IPS-20b (cell line): ENCODE results near the gene PLB1.

Experiments
- H3K27ac ChIP-seq: one replicate; pipeline ENCODE4 v1.5.1; 2013; ENCODE audit warnings: low read length
- H3K27me3 ChIP-seq: 2 replicates; pipeline ENCODE4 v1.6.1; 2013; ENCODE audit warnings: mild to moderate bottlenecking, low read length, inconsistent platforms; ENCODE audit not compliant: insufficient read depth
- H3K36me3 ChIP-seq: 2 replicates; pipeline ENCODE4 v1.6.1; 2013; ENCODE audit warnings: low read depth, mild to moderate bottlenecking, inconsistent platforms, low read length, moderate library complexity; ENCODE audit not compliant: insufficient read depth
- H3K4me1 ChIP-seq: 2 replicates; pipeline ENCODE4 v1.6.1; 2013; ENCODE audit warnings: mild to moderate bottlenecking, control low read depth, inconsistent platforms, low read length, moderate library complexity; ENCODE audit not compliant: insufficient read depth
- H3K4me3 ChIP-seq: 2 replicates; pipeline ENCODE4 v1.5.1; 2013; ENCODE audit warnings: mild to moderate bottlenecking, low read length, inconsistent platforms
- H3K9ac ChIP-seq: 2 replicates; pipeline ENCODE4 v1.6.1; 2013; ENCODE audit warnings: low read depth, mild to moderate bottlenecking, inconsistent platforms, low read length, moderate library complexity
- H3K9me3 ChIP-seq: 2 replicates; pipeline ENCODE4 v1.6.1; 2013; ENCODE audit warnings: mild to moderate bottlenecking, low read depth, low read length, inconsistent platforms; ENCODE audit not compliant: insufficient read depth

Gene PLB1

DNA sequence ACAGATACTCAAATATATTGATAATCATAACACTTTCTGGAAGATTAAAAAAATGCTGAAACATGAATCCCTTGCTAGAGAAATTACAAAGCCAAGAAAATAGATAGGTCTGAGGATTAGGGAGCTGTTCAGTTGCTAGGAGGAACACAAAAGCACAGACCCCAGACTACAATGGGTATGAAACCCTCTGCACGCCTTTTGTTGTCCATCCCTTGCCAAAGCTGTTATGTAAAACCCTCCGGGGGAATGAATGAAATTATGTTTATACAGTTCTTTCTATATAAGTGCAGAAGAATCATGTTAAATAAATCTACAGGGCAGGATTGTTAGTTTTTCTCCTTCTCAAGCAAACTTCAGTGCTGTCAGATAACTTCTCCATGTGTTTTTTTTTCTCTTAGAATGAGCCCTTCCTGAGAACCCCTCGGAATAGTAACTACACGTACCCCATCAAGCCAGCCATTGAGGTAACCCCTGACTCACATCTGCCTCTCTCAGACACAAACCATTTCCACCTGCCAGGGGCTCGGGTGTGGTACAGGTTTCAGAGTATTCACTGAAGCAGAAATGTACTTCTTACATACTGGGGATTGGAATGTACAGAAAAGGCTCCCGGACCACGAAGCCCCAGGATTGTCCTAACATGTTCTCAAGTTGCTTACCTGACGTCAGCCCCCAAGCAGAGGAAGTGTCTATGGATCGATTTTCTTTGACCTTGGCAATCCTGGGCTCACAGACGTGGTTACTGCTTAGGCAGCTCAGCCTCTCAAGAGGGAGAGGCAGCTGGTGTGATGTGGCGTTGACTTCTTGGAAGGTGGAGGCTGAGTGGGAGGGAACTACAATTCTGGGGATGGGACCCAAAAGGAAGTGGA is 118.0 kb downstream of the PLB1 start:
- peaks cover under 1% of the 10 kb centered on the region for H3K27me3 ChIP-seq
- H3K36me3 ChIP-seq: no peaks in the 10 kb centered on the region
- H3K9ac ChIP-seq: no peak overlapping the region
- no peak overlapping the region for H3K27ac ChIP-seq
- H3K4me3 ChIP-seq: no peak overlapping the region
- no peaks in the 10 kb centered on the region; the same call in 1 of the 2 replicates for H3K4me1 ChIP-seq
- H3K9me3 ChIP-seq: no peaks in the 10 kb centered on the region

GRCh38 chr2:28615706-28616105 is 119.8 kb downstream of the PLB1 start:
- Histone ChIP-seq H3K4me3 (no peak overlapping the region), H3K9ac (no peak overlapping the region), H3K36me3 (no peaks in the 10 kb centered on the region), H3K9me3 (no peaks in the 10 kb centered on the region), H3K27ac (no peak overlapping the region), H3K27me3 (peaks cover 5% of the 10 kb centered on the region), H3K4me1 (no peaks in the 10 kb centered on the region; the same call in 1 of the 2 replicates)

GRCh38 chr2:28616396-28616999 is 120.6 kb downstream of the PLB1 start:
- Histone ChIP-seq H3K36me3 (no peaks in the 10 kb centered on the region), H3K9ac (no peak overlapping the region), H3K27me3 (peaks cover 5% of the 10 kb centered on the region), H3K9me3 (no peaks in the 10 kb centered on the region), H3K4me1 (peaks cover 2% of the 10 kb centered on the region; the same call in 1 of the 2 replicates), H3K27ac (no peak overlapping the region), H3K4me3 (no peak overlapping the region)

GRCh38 chr2:28617502-28618184 is 121.8 kb downstream of the PLB1 start:
- Histone ChIP-seq H3K4me3 (no peak overlapping the region), H3K9me3 (no peaks in the 10 kb centered on the region), H3K27ac (no peak overlapping the region), H3K27me3 (peaks cover 5% of the 10 kb centered on the region), H3K9ac (no peak overlapping the region), H3K4me1 (peaks cover 3% of the 10 kb centered on the region; the same call in 1 of the 2 replicates), H3K36me3 (no peaks in the 10 kb centered on the region)

DNA sequence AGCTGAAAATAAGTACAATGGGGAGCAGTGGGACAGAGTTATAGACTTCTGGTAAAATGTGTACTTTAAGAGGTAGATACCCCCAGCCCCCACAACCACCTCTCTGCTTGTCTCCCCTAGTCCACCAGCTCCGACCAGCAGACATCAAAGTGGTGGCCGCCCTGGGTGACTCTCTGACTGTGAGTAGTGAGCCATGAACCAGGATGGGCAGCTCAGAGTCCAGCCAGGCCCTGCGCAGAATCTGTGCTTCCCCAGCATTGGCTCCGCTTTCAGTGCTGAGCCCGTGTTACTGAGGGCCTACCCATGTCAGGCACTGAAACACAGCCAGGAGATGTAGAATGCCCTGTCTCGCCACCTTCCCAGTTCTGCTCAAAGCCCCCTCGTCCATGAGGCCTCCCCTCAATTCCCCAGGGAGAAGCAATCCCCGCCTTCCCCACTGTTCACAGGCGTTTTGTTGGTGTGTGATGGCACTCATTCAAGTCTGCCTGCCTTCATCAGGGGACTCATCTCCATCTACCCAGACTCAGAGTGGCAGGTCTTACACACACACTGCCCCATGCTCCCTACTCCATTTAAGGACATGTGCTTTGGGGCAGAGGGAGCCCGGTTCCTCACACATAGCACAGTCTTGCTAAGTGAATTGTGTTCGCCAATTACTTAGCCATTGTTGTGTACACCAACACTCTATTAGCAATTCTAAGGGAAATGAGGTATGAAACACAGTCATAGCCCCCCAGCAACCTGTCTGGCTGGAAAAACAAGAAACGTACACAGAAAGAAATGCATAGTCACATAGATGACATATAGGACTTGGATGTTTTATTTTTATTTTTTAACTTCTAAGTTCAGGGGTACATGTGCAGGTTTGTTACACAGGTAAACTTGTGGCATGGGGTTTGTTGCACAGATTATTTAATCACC is 122.6 kb downstream of the PLB1 start:
- peaks cover 5% of the 10 kb centered on the region for H3K27me3 ChIP-seq
- H3K9ac ChIP-seq: no peak overlapping the region
- no peak overlapping the region for H3K27ac ChIP-seq

GRCh38 chr2:28619213-28620196 is 123.6 kb downstream of the PLB1 start:
- Histone ChIP-seq H3K36me3 (no peaks in the 10 kb centered on the region), H3K4me3 (no peak overlapping the region), H3K27ac (no peak overlapping the region), H3K27me3 (peaks cover 5% of the 10 kb centered on the region), H3K9me3 (no peaks in the 10 kb centered on the region), H3K4me1 (peaks cover 4% of the 10 kb centered on the region; the same call in 1 of the 2 replicates), H3K9ac (no peak overlapping the region)

More for the DNA sequence above, 122.6 kb downstream of the PLB1 start:
- H3K36me3 ChIP-seq: no peaks in the 10 kb centered on the region
- no peaks in the 10 kb centered on the region for H3K9me3 ChIP-seq
- H3K4me3 ChIP-seq: no peak overlapping the region
- H3K4me1 ChIP-seq: peaks cover 3% of the 10 kb centered on the region; the same call in 1 of the 2 replicates

GRCh38 chr2:28620291-28620793 is 124.5 kb downstream of the PLB1 start:
- no peak overlapping the region for H3K9ac ChIP-seq
- H3K9me3 ChIP-seq: no peaks in the 10 kb centered on the region
- H3K4me3 ChIP-seq: no peak overlapping the region
- no peak overlapping the region for H3K27ac ChIP-seq
- H3K27me3 ChIP-seq: peaks cover 5% of the 10 kb centered on the region
- H3K36me3 ChIP-seq: no peaks in the 10 kb centered on the region
- H3K4me1 ChIP-seq: peaks cover 10% of the 10 kb centered on the region

- Histone ChIP-seq H3K9me3 (no peaks in the 10 kb centered on the region), H3K4me3 (no peak overlapping the region), H3K27ac (no peak overlapping the region), H3K36me3 (no peaks in the 10 kb centered on the region), H3K4me1 (peaks cover 13% of the 10 kb centered on the region), H3K9ac (no peak overlapping the region), H3K27me3 (peaks cover 5% of the 10 kb centered on the region; the same call in 1 of the 2 replicates)
Measured at GRCh38 chr2:28620801-28621171, 124.9 kb downstream of the PLB1 start.

GRCh38 chr2:28621172-28622100 is 125.6 kb downstream of the PLB1 start:
- H3K4me1 ChIP-seq: peaks cover 13% of the 10 kb centered on the region
- H3K36me3 ChIP-seq: no peaks in the 10 kb centered on the region
- no peak overlapping the region for H3K27ac ChIP-seq
- H3K9me3 ChIP-seq: no peaks in the 10 kb centered on the region
- no peak overlapping the region for H3K4me3 ChIP-seq
- H3K27me3 ChIP-seq: peaks cover 5% of the 10 kb centered on the region; the same call in 1 of the 2 replicates
- H3K9ac ChIP-seq: no peak overlapping the region; the same call in 1 of the 2 replicates
